ENCODE results near the gene ANP32A. TPM values are rescaled to one million over a fixed set of nuclear protein-coding genes. Genes with fewer than 3 reads are reported as not detected.

Gene ANP32A
- total and polyA plus RNA-seq, 5 donors from 2014 or later, result 71.4 to 104 (median 89.4) TPM

DNA sequence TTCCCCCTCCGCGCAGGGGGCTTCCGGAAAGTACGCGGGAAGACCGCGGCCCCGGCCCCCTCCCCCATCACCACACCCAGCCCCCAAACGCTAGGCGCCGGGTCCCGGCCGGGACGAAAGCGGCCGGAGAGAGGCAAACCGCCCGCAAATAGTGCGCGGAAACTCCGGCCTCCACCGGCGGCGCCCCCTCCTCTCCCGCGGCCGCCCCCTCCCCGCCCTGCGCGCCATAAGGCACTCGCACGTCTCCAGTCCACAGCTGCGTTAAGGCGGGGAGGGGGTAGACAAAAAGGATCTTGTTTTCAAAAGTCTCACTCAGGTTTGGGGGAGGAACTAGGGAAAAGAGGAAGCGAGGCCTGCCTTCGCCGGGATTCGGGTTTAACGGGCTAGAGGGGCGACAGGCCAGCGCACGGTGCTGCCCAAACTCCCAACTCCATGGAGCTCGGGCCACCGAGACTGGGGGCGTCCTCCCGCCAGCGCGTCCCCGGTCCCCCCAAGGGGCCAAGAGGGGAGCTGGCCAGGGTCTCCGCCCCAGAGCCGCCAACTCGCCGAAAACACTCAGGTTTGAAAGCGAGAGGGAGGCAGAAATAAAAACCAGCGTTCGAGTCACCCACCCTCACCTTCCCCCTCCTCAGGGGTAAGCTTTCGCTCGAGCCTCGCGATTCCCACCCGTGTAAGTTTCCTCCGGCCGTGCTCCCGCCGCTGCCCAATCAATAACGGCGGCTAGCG lies 1.8 kb downstream of the ANP32A start:
- H3K4me3 Mint-ChIP-seq, result peak overlapping the region; percentile 94 to 100 (median 100)
- peak overlapping the region; percentile 98 to 100 (median 99) for H3K27ac Mint-ChIP-seq
- Histone ChIP-seq H3K36me3 (ENCODE audit: control insufficient read depth, insufficient read depth, low read length) (no peaks in the 10 kb centered on the region), H3K27ac (ENCODE audit: insufficient read depth, low read length, poor library complexity, severe bottlenecking) (peak overlapping the region; percentile 94), H3K4me1 (ENCODE audit: control insufficient read depth, insufficient read depth, low read length, poor library complexity, severe bottlenecking) (peaks cover 34% of the 10 kb centered on the region), H3K27me3 (ENCODE audit: control insufficient read depth, insufficient read depth, low read length) (no peaks in the 10 kb centered on the region), H3K9me3 (ENCODE audit: control insufficient read depth in 2 of 2, low read length in 2 of 2) (no peaks in the 10 kb centered on the region), H3K4me3 (ENCODE audit: low read depth, low read length) (peak overlapping the region; percentile 95)
- no peak for ATAC-seq (ENCODE audit: low read depth in 2 of 2)
- peaks cover 0 to 2% (median 0%) of the 10 kb centered on the region in 7 donors for H3K9me3 Mint-ChIP-seq
- DNase-seq, result peak in 2 of 3 donors; percentile 14 to 49
- peaks cover 26 to 46% (median 30%) of the 10 kb centered on the region in 4 donors for H3K4me1 Mint-ChIP-seq
- H3K27me3 Mint-ChIP-seq, result peaks cover 5% of the 10 kb centered on the region
- H3K36me3 Mint-ChIP-seq, result peaks cover 4% of the 10 kb centered on the region

DNA sequence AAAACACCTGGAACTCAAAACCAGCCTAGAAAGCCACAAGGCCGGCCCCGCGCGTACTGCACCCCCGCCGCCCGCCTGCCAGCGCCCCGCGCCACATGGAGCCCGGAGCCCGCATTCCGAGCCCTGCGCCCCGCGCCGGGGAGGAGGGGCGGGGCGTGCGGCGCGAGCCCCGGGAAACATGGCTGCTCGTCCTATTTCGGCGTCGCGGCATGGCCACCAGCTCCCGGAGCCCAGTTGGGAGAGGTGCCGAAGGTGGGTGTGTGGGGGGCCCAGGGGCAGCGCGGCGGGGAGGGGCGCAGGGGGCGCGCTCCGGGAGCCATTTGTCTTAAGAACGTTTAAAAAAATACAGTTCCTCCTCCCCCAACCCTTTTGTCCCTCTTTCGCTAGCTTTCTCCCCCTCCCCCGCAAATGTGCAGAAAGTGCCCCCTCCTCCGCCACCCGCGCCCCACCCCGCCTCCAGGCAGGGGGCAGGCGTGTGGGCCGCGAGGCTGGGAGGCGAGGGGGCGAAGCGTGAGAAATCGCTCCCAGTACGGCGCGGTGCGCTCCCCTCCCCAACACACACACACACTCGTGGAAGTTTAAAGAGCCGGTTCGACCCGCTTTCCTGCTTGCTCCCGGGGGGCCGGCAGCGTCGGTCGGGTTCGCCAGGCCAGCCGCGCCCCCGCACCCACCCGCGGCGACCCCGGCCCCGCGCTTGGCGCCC lies 2.5 kb downstream of the ANP32A start:
- Histone ChIP-seq H3K27ac (ENCODE audit: insufficient read depth, low read length, poor library complexity, severe bottlenecking) (peak overlapping the region; percentile 94), H3K36me3 (ENCODE audit: control insufficient read depth, insufficient read depth, low read length) (no peaks in the 10 kb centered on the region), H3K27me3 (ENCODE audit: control insufficient read depth, insufficient read depth, low read length) (no peaks in the 10 kb centered on the region), H3K4me3 (ENCODE audit: low read depth, low read length) (peak overlapping the region; percentile 19), H3K9me3 (ENCODE audit: control insufficient read depth in 2 of 2, low read length in 2 of 2) (no peaks in the 10 kb centered on the region), H3K4me1 (ENCODE audit: control insufficient read depth, insufficient read depth, low read length, poor library complexity, severe bottlenecking) (peaks cover 39% of the 10 kb centered on the region)
- DNase-seq, result peak; percentile 45 to 76 (median 63)
- ATAC-seq (ENCODE audit: low read depth in 2 of 2), result peak; percentile 17
- Mint-ChIP-seq H3K36me3 (peaks cover 7% of the 10 kb centered on the region), H3K27me3 (peaks cover 5% of the 10 kb centered on the region), H3K4me3 (peak overlapping the region; percentile 72 to 100 (median 88)), H3K4me1 (peaks cover 26 to 53% (median 35%) of the 10 kb centered on the region in 4 donors), H3K9me3 (peaks cover 0 to 2% (median 0%) of the 10 kb centered on the region in 7 donors), H3K27ac (peak overlapping the region in 1 of 3 donors; percentile 25)

- H3K36me3 Mint-ChIP-seq, result peaks cover 7% of the 10 kb centered on the region
- H3K4me1 Mint-ChIP-seq, result peaks cover 34 to 54% (median 41%) of the 10 kb centered on the region in 4 donors
- peak; percentile 64 to 88 (median 76) for DNase-seq
- peaks cover 5% of the 10 kb centered on the region for H3K27me3 Mint-ChIP-seq
- ATAC-seq (ENCODE audit: low read depth in 2 of 2), result peak; percentile 48
- peaks cover 46% of the 10 kb centered on the region for H3K4me1 ChIP-seq (ENCODE audit: control insufficient read depth, insufficient read depth, low read length, poor library complexity, severe bottlenecking)
- peak overlapping the region; percentile 89 to 100 (median 97) for H3K4me3 Mint-ChIP-seq
- no peaks in the 10 kb centered on the region for H3K9me3 ChIP-seq (ENCODE audit: control insufficient read depth in 2 of 2, low read length in 2 of 2)
- no peaks in the 10 kb centered on the region for H3K27me3 ChIP-seq (ENCODE audit: control insufficient read depth, insufficient read depth, low read length)
- H3K9me3 Mint-ChIP-seq, result peaks cover 0 to 2% (median 0%) of the 10 kb centered on the region in 7 donors
- H3K4me3 ChIP-seq (ENCODE audit: low read depth, low read length), result peak overlapping the region; percentile 86
- H3K27ac ChIP-seq (ENCODE audit: insufficient read depth, low read length, poor library complexity, severe bottlenecking), result peak overlapping the region; percentile 94
- no peaks in the 10 kb centered on the region for H3K36me3 ChIP-seq (ENCODE audit: control insufficient read depth, insufficient read depth, low read length)
- peak overlapping the region; percentile 98 for H3K27ac Mint-ChIP-seq
Measured at GRCh38 chr15:68817304-68818065, 3.2 kb downstream of the ANP32A start.

DNA sequence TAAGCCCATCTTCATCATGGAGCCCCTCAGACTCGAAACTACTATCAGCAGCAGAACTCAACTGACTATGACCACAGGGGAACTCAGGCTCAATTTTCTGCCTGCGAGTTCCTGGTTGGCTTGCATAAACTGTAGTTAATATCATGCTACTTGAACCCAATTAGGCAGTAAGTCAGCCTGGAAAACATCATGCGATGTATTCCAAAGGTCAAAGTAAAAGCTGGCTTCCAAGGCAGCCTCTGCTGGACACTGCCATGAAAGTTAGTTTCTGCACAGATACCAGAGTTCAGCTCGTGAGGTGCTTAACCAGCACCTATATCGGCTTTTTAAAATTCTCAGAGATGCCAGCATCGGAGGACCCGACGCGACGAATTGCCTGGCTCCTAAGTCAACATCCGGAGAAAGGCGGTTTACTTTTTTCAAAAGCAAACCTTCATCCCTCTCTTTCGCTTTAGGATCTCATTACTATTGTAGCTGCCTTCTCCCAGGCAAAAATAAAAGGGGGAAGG lies 3.8 kb downstream of the ANP32A start:
- Histone ChIP-seq H3K36me3 (ENCODE audit: control insufficient read depth, insufficient read depth, low read length) (no peaks in the 10 kb centered on the region), H3K27ac (ENCODE audit: insufficient read depth, low read length, poor library complexity, severe bottlenecking) (peak overlapping the region; percentile 94), H3K4me1 (ENCODE audit: control insufficient read depth, insufficient read depth, low read length, poor library complexity, severe bottlenecking) (peaks cover 44% of the 10 kb centered on the region), H3K9me3 (ENCODE audit: control insufficient read depth in 2 of 2, low read length in 2 of 2) (no peaks in the 10 kb centered on the region), H3K27me3 (ENCODE audit: control insufficient read depth, insufficient read depth, low read length) (no peaks in the 10 kb centered on the region), H3K4me3 (ENCODE audit: low read depth, low read length) (peak overlapping the region; percentile 86)
- Mint-ChIP-seq H3K4me3 (peak overlapping the region; percentile 89 to 100 (median 97)), H3K36me3 (peaks cover 7% of the 10 kb centered on the region), H3K27me3 (peaks cover 5% of the 10 kb centered on the region), H3K9me3 (peaks cover 0 to 2% (median 0%) of the 10 kb centered on the region in 7 donors), H3K4me1 (peaks cover 31 to 55% (median 43%) of the 10 kb centered on the region in 4 donors), H3K27ac (peak overlapping the region; percentile 98)
- DNase-seq (peak in 1 of 3 donors; percentile 67), ATAC-seq (ENCODE audit: low read depth in 2 of 2) (no peak)

GRCh38 chr15:68816158-68816557 lies 4.5 kb downstream of the ANP32A start:
- no peak for DNase-seq
- H3K36me3 ChIP-seq (ENCODE audit: control insufficient read depth, insufficient read depth, low read length), result no peaks in the 10 kb centered on the region
- H3K27ac ChIP-seq (ENCODE audit: insufficient read depth, low read length, poor library complexity, severe bottlenecking), result peak overlapping the region; percentile 94
- ATAC-seq (ENCODE audit: low read depth in 2 of 2), result no peak
- H3K27me3 Mint-ChIP-seq, result peaks cover 5% of the 10 kb centered on the region
- peak overlapping the region; percentile 86 for H3K4me3 ChIP-seq (ENCODE audit: low read depth, low read length)
- H3K4me1 ChIP-seq (ENCODE audit: control insufficient read depth, insufficient read depth, low read length, poor library complexity, severe bottlenecking), result peaks cover 37% of the 10 kb centered on the region
- peak overlapping the region; percentile 98 for H3K27ac Mint-ChIP-seq
- H3K9me3 ChIP-seq (ENCODE audit: control insufficient read depth in 2 of 2, low read length in 2 of 2), result no peaks in the 10 kb centered on the region
- no peaks in the 10 kb centered on the region for H3K27me3 ChIP-seq (ENCODE audit: control insufficient read depth, insufficient read depth, low read length)
- peak overlapping the region; percentile 89 to 100 (median 97) for H3K4me3 Mint-ChIP-seq
- peaks cover 26 to 58% (median 46%) of the 10 kb centered on the region in 4 donors for H3K4me1 Mint-ChIP-seq
- peaks cover 0 to 2% (median 0%) of the 10 kb centered on the region in 7 donors for H3K9me3 Mint-ChIP-seq
- H3K36me3 Mint-ChIP-seq, result peaks cover 8% of the 10 kb centered on the region

- H3K4me1 ChIP-seq (ENCODE audit: control insufficient read depth, insufficient read depth, low read length, poor library complexity, severe bottlenecking), result peaks cover 37% of the 10 kb centered on the region
- H3K4me3 ChIP-seq (ENCODE audit: low read depth, low read length), result peak overlapping the region; percentile 86
- peak overlapping the region; percentile 89 to 100 (median 97) for H3K4me3 Mint-ChIP-seq
- H3K36me3 ChIP-seq (ENCODE audit: control insufficient read depth, insufficient read depth, low read length), result no peaks in the 10 kb centered on the region
- ATAC-seq (ENCODE audit: low read depth in 2 of 2) (no peak), DNase-seq (no peak)
- peaks cover 2% of the 10 kb centered on the region for H3K27me3 Mint-ChIP-seq
- peaks cover 0 to 2% (median 0%) of the 10 kb centered on the region in 7 donors for H3K9me3 Mint-ChIP-seq
- H3K27ac Mint-ChIP-seq, result peak overlapping the region; percentile 98
- H3K36me3 Mint-ChIP-seq, result peaks cover 11% of the 10 kb centered on the region
- peak overlapping the region; percentile 94 for H3K27ac ChIP-seq (ENCODE audit: insufficient read depth, low read length, poor library complexity, severe bottlenecking)
- no peaks in the 10 kb centered on the region for H3K9me3 ChIP-seq (ENCODE audit: control insufficient read depth in 2 of 2, low read length in 2 of 2)
- no peaks in the 10 kb centered on the region for H3K27me3 ChIP-seq (ENCODE audit: control insufficient read depth, insufficient read depth, low read length)
- H3K4me1 Mint-ChIP-seq, result peaks cover 26 to 64% (median 49%) of the 10 kb centered on the region in 4 donors
Measured at GRCh38 chr15:68815598-68815997, 5.1 kb downstream of the ANP32A start.

GRCh38 chr15:68814596-68814995 lies 6.1 kb downstream of the ANP32A start:
- Mint-ChIP-seq H3K27ac (peak overlapping the region; percentile 18 to 95 (median 71)), H3K9me3 (peaks cover 0 to 2% (median 0%) of the 10 kb centered on the region in 7 donors), H3K4me1 (peaks cover 35 to 74% (median 58%) of the 10 kb centered on the region in 4 donors), H3K4me3 (peak overlapping the region; percentile 26 to 100 (median 50)), H3K36me3 (peaks cover 15% of the 10 kb centered on the region), H3K27me3 (no peaks in the 10 kb centered on the region)
- ATAC-seq (ENCODE audit: low read depth in 2 of 2), result no peak
- peaks cover 37% of the 10 kb centered on the region for H3K4me1 ChIP-seq (ENCODE audit: control insufficient read depth, insufficient read depth, low read length, poor library complexity, severe bottlenecking)
- H3K36me3 ChIP-seq (ENCODE audit: control insufficient read depth, insufficient read depth, low read length), result no peaks in the 10 kb centered on the region
- no peak overlapping the region for H3K4me3 ChIP-seq (ENCODE audit: low read depth, low read length)
- no peaks in the 10 kb centered on the region for H3K9me3 ChIP-seq (ENCODE audit: control insufficient read depth in 2 of 2, low read length in 2 of 2)
- H3K27me3 ChIP-seq (ENCODE audit: control insufficient read depth, insufficient read depth, low read length), result no peaks in the 10 kb centered on the region
- no peak overlapping the region for H3K27ac ChIP-seq (ENCODE audit: insufficient read depth, low read length, poor library complexity, severe bottlenecking)
- no peak for DNase-seq
